ACHN (cell line): ENCODE results near the gene TPST2.

Source experiments
- DNase-seq: peaks from one replicate; pipeline ENCODE4 v3.0.0-alpha.2; 2015
- in situ Hi-C: cut with HindIII; loops from 2 replicates; pipeline ENCODE4 v1.10.0; 2017; ENCODE audit warnings: low sequenced_read_pairs, low pct_ligation_motif_present, low pct_unique_long_range_greater_than_20kb

Gene TPST2

DNA sequence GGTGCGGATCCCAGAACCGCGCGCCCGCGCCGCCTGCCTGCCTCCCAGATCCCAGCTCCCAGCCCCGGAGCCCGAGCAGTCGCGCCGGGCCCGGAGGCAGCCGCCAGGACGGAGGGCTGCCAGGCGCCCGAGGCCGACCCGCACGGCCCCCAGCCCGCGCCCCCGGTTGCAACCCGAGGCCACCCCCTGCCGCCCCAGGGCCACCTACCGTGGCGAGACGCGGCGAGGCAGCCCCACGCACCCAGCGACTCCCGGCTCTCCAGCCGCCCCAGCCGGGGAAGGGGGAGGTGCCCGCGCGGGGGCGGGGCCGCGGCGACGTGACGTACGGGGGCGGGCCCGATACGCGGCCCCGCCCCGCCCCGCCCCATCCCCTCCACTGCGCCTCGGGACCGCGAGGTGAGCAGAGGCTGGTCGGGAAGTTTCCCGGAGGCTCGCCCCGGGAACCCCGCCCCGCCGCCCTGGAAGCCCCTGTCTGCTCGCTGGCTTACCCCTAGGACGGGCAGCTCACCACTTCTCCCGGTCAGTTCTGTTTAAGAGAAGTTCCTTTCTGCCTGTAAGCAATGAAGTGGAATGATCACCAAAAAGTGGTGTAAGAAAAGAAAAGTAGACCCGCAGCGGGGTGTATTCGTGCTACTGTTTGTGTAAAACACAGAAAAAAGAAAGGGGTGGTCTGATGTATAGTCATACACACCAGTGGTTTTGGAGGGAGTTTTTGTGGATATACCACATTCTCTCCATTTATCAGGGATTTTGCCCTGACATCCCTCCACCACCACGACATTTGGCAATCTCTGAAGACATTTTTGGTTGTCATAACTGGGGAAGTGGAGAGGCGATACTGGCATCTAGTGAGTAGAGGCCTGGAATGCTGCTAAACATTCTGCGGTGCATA is at the start of gene TPST2:
TPST2 (minus strand) TSS at position 288 of the 892 bp plus-strand sequence. CDS start 48,502 bp downstream, outside the sequence.
- in situ Hi-C loops, result no loop called here
- DNase-seq, result peak; percentile 74

DNA sequence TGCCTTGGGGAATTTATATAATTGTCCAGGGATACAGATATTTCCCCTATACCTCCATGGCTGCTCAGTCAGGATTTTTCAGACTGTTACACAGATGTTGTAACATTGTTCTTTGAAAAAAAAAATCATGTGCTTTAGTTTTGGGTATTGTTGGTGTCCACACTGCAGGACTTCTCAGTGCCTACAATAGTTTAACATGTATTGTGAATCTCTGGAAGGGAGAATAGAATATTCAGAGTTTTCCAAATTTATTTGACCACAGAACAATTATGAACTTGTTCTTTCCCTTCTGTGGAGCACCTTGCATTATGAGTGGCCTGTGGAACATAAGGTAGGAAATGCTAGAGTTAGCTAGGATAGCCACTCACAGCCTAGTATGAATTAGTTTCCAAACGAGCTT is 46.4 kb upstream of the TPST2 start:
- no peak for DNase-seq
- in situ Hi-C loops, result no loop called here

GRCh38 chr22:26635117-26635516 is 45.2 kb upstream of the TPST2 start:
- in situ Hi-C loops, result no loop called here
- no peak for DNase-seq

GRCh38 chr22:26634189-26634588 is 44.3 kb upstream of the TPST2 start:
- no peak for DNase-seq
- in situ Hi-C loops, result no loop called here

- in situ Hi-C loops, result no loop called here
- DNase-seq, result no peak
These were observed 42.7 kb upstream of the TPST2 start for GRCh38 chr22:26632422-26633155.

DNA sequence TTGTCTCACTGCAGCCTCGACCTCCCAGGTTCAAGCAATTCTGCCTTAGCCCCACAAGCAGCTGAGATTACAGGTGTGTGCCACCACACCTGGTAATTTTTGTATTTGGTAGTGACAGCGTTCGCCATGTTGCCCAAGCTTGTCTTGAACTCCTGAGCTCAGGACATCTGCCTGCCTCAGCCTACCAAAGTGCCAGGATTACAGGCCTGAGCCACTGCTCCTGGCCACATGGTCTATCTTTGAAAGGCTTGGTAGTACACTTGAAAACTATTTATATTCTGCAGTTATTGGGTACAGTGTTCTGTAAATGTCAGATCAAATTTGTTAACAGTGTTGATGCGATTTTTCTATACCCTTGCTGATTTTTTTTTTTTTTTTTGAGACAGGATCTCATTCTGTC is 41.4 kb upstream of the TPST2 start:
- in situ Hi-C loops, result no loop called here

DNA sequence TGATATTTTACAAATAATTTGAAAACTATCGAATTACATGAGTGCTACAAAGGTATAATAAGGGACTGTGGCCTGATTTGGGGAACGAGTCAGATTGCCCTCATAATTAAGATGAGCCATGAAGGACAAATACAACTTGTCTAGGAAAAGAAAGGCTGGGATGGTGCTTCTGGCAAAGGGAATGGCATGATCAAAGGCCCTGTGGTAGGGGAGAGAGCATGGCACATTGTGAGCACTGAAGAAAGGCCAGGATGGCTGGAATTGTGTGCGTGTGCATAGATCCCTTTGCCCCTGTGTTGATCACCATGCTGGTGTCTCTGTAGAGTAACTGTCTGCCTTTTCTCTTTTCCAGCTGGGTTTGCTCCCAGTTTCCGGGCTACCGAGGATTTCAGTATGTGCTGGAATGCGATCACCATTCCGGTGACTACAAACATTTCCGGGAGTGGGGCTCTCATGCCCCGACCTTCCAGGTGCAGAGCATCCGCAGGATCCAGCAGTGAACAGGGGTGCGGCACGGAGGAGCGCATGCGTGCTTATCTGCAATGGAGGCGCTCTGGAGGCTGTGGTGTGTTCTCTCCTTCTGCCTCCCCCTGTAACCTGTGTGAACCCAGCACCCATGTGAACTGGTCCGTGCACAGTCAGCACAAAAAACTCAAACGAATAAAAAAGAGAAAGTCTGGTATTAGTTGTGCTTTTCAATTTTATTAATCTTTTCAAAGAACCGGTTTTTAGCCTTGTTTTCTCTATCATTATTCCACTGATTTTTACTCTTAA is 40.2 kb upstream of the TPST2 start:
- in situ Hi-C loops, result no loop called here
- no peak for DNase-seq

More for the DNA sequence above, 41.4 kb upstream of the TPST2 start:
- DNase-seq, result no peak

DNA sequence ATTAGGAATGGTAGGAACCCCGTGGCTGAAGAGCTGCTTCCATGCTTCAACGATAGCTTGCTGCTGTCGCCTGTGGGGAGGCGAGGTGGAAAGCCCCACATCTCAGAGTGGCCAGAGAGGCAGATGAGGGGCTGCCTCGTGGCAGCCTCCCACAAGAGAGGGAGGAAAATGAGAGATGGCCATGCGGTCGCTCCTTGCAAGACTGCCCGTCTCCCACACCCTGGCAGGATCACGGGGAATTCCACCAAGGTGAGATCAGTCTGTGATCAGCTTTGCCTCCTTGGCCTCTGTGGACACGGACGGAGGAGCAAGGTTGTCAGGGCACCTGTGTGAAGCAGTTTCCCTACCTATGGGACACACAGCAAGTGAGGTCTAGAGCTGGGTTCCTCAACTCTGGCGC is 34.9 kb upstream of the TPST2 start:
- DNase-seq, result no peak
- in situ Hi-C loops, result no loop called here

GRCh38 chr22:26623984-26624383 is 34.1 kb upstream of the TPST2 start:
- in situ Hi-C loops, result no loop called here
- DNase-seq, result no peak

DNA sequence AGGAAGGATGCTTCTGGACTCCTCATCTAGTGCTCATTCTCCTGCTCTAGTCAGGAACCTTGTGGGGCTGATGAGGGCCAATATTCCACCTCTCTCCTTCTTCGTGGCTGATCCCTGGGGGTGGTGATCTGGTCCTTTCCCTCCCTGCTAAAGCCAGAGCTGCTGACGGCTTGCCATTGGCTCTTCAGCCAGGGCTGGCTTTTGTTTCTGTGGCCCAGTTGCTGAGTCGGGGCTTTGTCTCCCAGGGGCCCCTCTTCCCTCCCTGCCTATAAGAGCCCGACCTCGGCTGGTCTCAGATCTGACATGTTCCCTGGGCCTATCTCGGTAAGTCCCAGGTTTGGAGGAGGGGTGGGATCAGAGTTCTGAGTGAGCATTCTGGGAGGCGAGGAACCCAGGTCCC is 31.7 kb upstream of the TPST2 start, which contains the start of gene CRYBA4:
CRYBA4 (plus strand) TSS at position 301 of the 400 bp plus-strand sequence. CDS start 634 bp downstream, outside the sequence.
- DNase-seq, result no peak
- in situ Hi-C loops, result no loop called here

GRCh38 chr22:26620197-26620596 is 30.3 kb upstream of the TPST2 start:
- in situ Hi-C loops, result no loop called here
- DNase-seq, result no peak

- in situ Hi-C loops, result no loop called here
These were observed 29.6 kb upstream of the TPST2 start for GRCh38 chr22:26619510-26619909.

DNA sequence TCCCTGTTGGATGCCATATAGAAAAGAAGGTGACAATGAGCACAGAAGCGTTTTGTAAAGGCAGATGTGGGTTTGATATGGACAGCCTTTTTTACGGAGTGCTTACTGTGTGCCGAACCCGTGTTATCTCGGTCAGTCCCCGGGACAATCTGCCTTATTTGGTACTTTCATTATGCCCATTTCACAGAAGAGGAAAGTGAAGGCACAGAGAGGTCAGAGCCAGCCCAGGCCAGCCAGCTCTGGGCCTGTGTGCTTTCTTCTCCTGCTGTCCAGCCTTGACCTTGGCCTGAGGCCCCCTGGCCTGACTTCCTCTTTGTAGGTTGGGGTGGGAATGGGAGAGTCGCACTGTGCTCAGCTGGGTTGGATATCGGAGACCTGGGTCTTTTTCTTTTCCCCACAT is 28.5 kb upstream of the TPST2 start:
- no peak for DNase-seq
- in situ Hi-C loops, result no loop called here

More at GRCh38 chr22:26619510-26619909, 29.6 kb upstream of the TPST2 start:
- no peak for DNase-seq

DNA sequence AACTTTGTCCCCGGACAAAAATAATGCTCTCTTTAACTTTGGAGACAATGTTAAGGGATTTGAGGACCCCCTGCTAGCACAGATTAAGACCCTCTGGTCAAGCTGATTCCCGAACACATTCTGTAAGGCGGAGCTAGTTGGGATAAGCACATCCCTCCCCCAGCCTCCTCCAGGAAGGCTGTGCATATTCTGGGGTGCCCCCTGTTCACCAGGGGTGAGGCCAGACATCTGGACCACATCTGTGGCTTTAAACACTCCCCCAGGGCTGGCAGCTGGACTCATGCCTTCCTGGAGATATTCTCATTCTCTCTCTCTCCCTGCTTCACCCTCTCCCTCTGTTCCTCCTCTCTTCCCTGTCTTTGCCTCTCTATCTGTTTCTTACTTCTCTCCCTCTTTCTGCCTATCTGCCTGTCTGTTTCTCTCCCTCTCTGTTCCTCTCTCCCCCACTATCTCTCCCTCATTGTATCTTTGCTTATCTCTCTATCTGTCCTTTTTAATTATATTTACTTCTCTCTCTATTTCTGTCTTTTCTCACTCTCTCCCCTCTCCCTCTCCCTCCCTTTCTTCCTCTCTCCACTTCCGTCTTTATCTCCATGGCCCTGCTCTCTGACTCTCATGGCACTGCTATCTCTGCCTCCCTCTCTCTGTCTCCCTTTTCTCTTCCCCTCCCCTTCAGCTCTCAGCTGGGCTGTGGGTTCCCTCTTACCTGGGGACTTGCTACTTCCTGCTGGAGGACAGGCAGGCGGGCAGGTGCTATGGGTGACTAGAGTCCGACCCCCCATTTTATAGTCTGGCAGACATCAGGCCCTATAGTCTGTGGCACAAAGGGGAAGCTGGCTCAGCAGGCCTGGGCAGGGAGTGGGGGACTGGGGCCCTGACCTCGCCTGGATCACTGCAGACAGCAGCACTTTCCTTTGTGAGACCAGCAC is 27.6 kb upstream of the TPST2 start, which contains the start of gene CRYBB1:
CRYBB1 (minus strand) TSS at position 757 of the 929 bp plus-strand sequence. CDS start 1,708 bp downstream, outside the sequence.
- in situ Hi-C loops, result no loop called here
- DNase-seq, result no peak

- in situ Hi-C loops, result no loop called here
- no peak for DNase-seq
These were observed 26.7 kb upstream of the TPST2 start for GRCh38 chr22:26616650-26617049.

DNA sequence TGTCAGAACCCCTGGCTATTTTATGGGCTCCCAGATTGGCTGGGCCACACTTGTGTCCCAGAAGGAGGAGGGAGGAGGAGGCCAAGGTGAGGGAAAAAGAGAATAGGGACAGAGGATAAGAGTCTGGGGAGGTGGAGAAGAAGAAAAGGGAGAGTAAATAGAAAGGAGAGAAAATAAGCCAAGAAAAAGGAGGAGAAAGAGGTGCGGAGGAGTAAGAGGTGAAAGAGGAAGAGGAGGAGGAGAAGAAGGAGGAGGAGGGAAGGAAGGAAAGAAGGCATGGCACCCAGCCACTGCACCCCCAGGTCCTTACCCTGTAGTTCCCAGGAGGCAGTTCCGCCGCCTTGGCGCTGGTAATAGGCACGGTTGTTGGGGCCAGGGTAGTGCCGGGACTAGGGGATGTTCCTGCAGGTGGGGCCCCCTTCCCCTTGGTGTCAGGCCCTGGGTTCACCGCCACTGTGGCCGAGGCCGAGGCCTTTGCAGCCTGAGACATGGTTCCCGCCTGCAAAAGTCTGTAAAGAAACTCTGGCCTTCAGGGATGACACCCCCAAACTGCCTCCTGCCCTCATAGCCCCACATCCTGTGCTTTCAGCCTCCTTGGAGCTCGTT is 26.0 kb upstream of the TPST2 start:
- DNase-seq, result no peak
- in situ Hi-C loops, result no loop called here

- DNase-seq, result no peak
- in situ Hi-C loops, result no loop called here
These were observed 25.2 kb upstream of the TPST2 start for GRCh38 chr22:26615149-26615548.
